Brain microvascular endothelial cell (primary cell): Measurements from ENCODE around the gene ADORA2A.

ENCODE experiments used
- DNase-seq: peaks from one replicate; pipeline ENCODE4 v3.0.0-alpha.2; 2020
- H3K27ac ChIP-seq: fragments of 250-450 bp; sonication (Bioruptor Pico); 2 replicates; pipeline ENCODE4 v1.5.1; 2020; ENCODE audit warnings: mild to moderate bottlenecking, moderate library complexity
- H3K27me3 ChIP-seq: fragments of 250-450 bp; sonication (Bioruptor Pico); replicated peaks from 2 replicates; pipeline ENCODE4 v1.5.1; 2020; ENCODE audit warnings: mild to moderate bottlenecking
- H3K36me3 ChIP-seq: fragments of 250-450 bp; sonication (Bioruptor Pico); replicated peaks from 2 replicates; pipeline ENCODE4 v1.5.1; 2020; ENCODE audit warnings: mild to moderate bottlenecking
- H3K4me3 ChIP-seq: 2 replicates; pipeline ENCODE4 v1.5.1; 2011; ENCODE audit warnings: low read depth, mild to moderate bottlenecking, control low read depth, low read length, moderate library complexity
- CTCF ChIP-seq: IDR thresholded peaks from 2 replicates; pipeline ENCODE4 v1.5.1; 2011; ENCODE audit warnings: low read depth, mild to moderate bottlenecking, moderate library complexity, low read length, control low read depth, inconsistent platforms; ENCODE audit errors: missing control alignments
- in situ Hi-C: cut with HindIII; loops from 2 replicates; pipeline ENCODE4 v1.10.0; 2017; ENCODE audit warnings: low sequenced_read_pairs, low pct_ligation_motif_present

The ADORA2A gene

GRCh38 chr22:24405631-24406321 is 21.6 kb upstream of the ADORA2A start:
- Histone ChIP-seq H3K27me3 (no peaks in the 10 kb centered on the region), H3K36me3 (peaks cover 6% of the 10 kb centered on the region), H3K27ac (no peak overlapping the region), H3K4me3 (no peak overlapping the region)
- no peak for TF ChIP-seq CTCF
- DNase-seq = no peak
- in situ Hi-C loops = no loop called here

- no peak for DNase-seq
- no peak for TF ChIP-seq CTCF
- Histone ChIP-seq H3K27me3 (no peaks in the 10 kb centered on the region), H3K36me3 (peaks cover 3% of the 10 kb centered on the region), H3K4me3 (no peak overlapping the region), H3K27ac (no peak overlapping the region)
- in situ Hi-C loops = no loop called here
These were observed 20.8 kb upstream of the ADORA2A start for GRCh38 chr22:24406322-24407277.

DNA sequence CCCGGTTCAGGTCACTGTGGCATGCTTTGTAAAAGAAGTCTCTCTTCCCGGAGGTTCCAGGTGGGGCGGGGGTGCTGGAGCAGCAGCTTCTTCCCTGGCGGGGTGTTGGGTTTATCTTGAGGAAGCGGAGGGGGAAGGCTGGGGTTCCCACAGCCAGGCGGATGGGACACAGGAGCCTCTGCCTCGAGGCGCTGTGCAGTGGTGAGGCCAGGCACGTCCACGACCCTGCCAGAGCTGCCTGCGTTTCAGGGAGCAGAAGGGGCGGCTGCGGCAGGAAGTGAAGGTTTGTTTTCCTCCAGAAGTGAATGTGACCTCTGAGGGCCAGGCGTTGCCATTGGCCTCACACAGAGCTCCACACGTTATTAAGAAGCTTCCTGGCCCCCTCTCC is 20.1 kb upstream of the ADORA2A start:
- H3K27ac ChIP-seq = no peak overlapping the region
- no peak for DNase-seq
- no peaks in the 10 kb centered on the region for H3K27me3 ChIP-seq
- in situ Hi-C loops = no loop called here
- H3K4me3 ChIP-seq = no peak overlapping the region
- TF ChIP-seq CTCF = no peak
- peaks cover 3% of the 10 kb centered on the region for H3K36me3 ChIP-seq

DNA sequence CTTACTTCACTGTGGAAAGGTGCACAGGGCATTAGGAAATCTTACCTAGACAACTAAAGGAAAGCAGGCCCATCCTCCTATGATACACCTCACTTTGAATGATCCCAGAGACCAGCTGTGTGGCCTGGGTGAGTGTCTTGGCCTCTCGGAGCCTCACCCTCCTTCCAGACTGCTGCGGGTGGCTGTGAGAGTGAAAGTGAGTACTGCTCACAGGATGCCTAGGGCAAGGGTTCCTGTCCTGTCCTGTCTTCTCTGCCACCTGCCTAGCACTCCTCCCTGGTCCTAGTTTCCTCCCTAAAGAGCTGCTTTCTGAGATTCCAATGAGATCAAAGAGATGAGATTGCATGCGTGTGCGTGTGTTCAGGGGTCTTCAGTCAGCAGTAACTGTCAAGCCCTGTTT is 19.5 kb upstream of the ADORA2A start:
- peaks cover 3% of the 10 kb centered on the region for H3K36me3 ChIP-seq
- no peak overlapping the region for H3K27ac ChIP-seq
- H3K27me3 ChIP-seq = no peaks in the 10 kb centered on the region
- no peak for TF ChIP-seq CTCF
- DNase-seq = no peak
- no peak overlapping the region for H3K4me3 ChIP-seq
- in situ Hi-C loops = no loop called here

DNA sequence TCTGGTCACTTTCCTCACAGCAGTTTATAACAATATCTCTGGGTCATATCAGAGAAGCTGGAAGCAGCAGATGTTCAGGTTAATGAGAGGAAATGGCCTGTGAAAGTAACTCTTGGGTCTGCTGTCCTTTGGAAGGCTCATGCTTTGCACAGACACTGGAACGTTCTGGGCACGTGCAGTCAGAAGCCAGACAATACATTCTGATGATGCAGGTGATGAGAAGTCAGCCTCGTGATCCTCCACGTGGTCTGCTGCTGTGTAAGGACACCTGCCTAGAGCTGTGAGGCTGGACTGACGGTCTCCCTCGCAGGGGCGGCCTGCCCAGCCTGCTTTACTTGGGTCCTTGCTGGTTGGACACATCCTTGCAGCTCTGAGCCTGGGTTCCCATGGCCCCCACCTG is 18.8 kb upstream of the ADORA2A start:
- Histone ChIP-seq H3K27ac (no peak overlapping the region), H3K27me3 (no peaks in the 10 kb centered on the region), H3K36me3 (peaks cover 3% of the 10 kb centered on the region), H3K4me3 (no peak overlapping the region)
- no peak for TF ChIP-seq CTCF
- in situ Hi-C loops = no loop called here
- no peak for DNase-seq
